Tibial nerve (tissue), 3 donors: ENCODE data around the gene CUTC.

Experiments used
- CTCF ChIP-seq, 5 experiments: fragments of 200-600 bp in 3 of 5; fragments of 450-650 bp in 2 of 5; sonication (generic) in 3 of 5; IDR thresholded peaks; one replicate each; pipeline ENCODE4 v1.5.1; 2016 to 2019; ENCODE audit warnings: antibody characterized with exemption in 5 of 5, mild to moderate bottlenecking in 3 of 5, moderate library complexity in 2 of 5
- POLR2A ChIP-seq, 2 donors: fragments of 450-650 bp; IDR thresholded peaks; one replicate each; pipeline ENCODE4 v1.6.1; 2017; ENCODE audit warnings: antibody characterized with exemption in 2 of 2, mild to moderate bottlenecking in 2 of 2, moderate library complexity in 2 of 2

GRCh38 chr10:99758211-99758891, 26.3 kb downstream of the CUTC start:
- no peak for TF ChIP-seq CTCF (IDR thresholded peaks at IDR 0.05)
- TF ChIP-seq POLR2A (IDR thresholded peaks at IDR 0.05) = no peak
